Kidney epithelial cell (primary cell): ENCODE results near the gene SH3RF3. TPM values are rescaled to one million over a fixed set of nuclear protein-coding genes. Genes with fewer than 3 reads are reported as not detected.

ENCODE experiments used
- DNase-seq: peaks from one replicate; pipeline ENCODE4 v3.0.0-alpha.2; 2010; ENCODE audit warnings: low read depth
- H3K27me3 ChIP-seq: 2 replicates; pipeline ENCODE4 v1.6.0; 2011; ENCODE audit warnings: low read length; ENCODE audit not compliant: control insufficient read depth, insufficient read depth
- H3K36me3 ChIP-seq: 2 replicates; pipeline ENCODE4 v1.5.1; 2011; ENCODE audit warnings: low read length; ENCODE audit not compliant: control insufficient read depth, insufficient read depth
- H3K4me3 ChIP-seq: 2 replicates; pipeline ENCODE4 v1.5.1; 2011; ENCODE audit warnings: low read depth, mild to moderate bottlenecking, control low read depth, low read length
- CTCF ChIP-seq: IDR thresholded peaks from 2 replicates; pipeline ENCODE4 v1.5.1; 2011; ENCODE audit warnings: mild to moderate bottlenecking, moderate library complexity, low read length, control low read depth, inconsistent platforms; ENCODE audit not compliant: insufficient read depth, poor library complexity, severe bottlenecking
- total RNA-seq: library from RNA; depleted of rRNA; stranded (reverse); fragments of >200 nt; gene quantifications from 2 replicates; pipeline ENCODE4 v1.2.3, GENCODE V29; 2015

The SH3RF3 gene
- total RNA-seq, 1 donor from 2014 or later, result 9.6 TPM

DNA sequence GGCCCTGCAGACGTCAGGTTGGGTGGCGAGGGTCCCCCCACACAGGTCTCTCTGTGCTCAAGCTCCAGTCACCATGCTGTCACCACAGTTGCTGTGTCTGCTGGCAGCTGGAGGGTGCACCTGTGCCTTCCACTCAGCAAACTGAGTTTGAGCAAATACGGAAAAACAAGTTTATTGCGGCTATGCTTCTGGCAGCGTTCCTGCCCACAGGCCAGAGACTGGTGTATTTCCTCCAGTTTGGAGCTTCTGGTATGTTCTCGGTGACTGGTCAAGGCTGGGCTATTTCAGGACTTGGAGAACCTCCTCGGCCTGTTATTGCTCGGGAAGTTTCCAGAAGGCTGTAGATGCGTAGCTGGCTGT lies 352.2 kb downstream of the SH3RF3 start:
- no peak for DNase-seq
- no peaks in the 10 kb centered on the region for H3K36me3 ChIP-seq
- no peaks in the 10 kb centered on the region for H3K27me3 ChIP-seq
- TF ChIP-seq CTCF, result no peak
- no peak overlapping the region for H3K4me3 ChIP-seq

DNA sequence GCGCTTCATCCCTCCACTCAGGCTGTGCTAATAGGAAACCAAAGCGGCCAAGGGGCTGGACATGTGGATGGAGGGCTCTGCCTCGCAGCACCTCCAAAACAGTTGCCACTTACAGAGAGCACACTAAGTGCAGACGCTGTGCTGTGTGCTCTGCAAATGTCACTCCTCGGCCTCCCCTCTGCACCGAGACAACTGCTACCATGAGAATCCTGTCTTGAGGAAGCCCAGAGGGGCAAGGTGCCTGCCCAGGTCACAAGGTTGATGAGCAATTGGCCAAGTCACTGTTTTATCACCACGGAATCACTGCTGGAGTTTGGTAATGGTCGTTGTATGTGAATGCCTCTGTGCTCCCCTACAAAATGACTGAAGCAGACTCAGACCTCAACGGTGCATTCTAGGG lies 352.6 kb downstream of the SH3RF3 start:
- Histone ChIP-seq H3K36me3 (no peaks in the 10 kb centered on the region), H3K4me3 (no peak overlapping the region), H3K27me3 (no peaks in the 10 kb centered on the region)
- no peak for DNase-seq
- TF ChIP-seq CTCF, result no peak

- no peak overlapping the region for H3K4me3 ChIP-seq
- TF ChIP-seq CTCF, result no peak
- no peak for DNase-seq
- H3K36me3 ChIP-seq, result no peaks in the 10 kb centered on the region
- H3K27me3 ChIP-seq, result no peaks in the 10 kb centered on the region
These were observed 353.4 kb downstream of the SH3RF3 start for GRCh38 chr2:109482361-109482861.

- peak; percentile 67 for DNase-seq
- TF ChIP-seq CTCF, result no peak
- no peaks in the 10 kb centered on the region for H3K27me3 ChIP-seq
- no peak overlapping the region for H3K4me3 ChIP-seq
- no peaks in the 10 kb centered on the region for H3K36me3 ChIP-seq
These were observed 357.9 kb downstream of the SH3RF3 start for GRCh38 chr2:109486711-109487535.

DNA sequence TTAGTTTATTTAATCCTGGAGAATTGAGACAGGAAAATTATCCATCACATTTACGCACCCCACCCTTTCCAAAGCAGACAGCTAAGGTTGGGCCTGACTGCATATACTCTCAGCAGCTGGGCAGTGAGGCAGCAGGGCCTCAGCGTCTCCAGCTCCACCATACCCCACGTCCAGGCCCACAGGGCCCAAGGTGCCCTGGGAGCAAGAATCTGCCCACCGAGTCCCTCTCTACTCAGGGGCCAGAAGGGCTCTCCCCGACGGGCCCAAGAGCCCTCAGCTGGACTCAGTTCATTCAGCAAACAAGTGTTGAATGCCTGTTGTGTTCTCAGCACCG lies 358.5 kb downstream of the SH3RF3 start:
- H3K27me3 ChIP-seq, result no peaks in the 10 kb centered on the region
- H3K36me3 ChIP-seq, result no peaks in the 10 kb centered on the region
- no peak for TF ChIP-seq CTCF
- no peak for DNase-seq
- no peak overlapping the region for H3K4me3 ChIP-seq
